NCI-H1694 (cell line): ENCODE measurements around the gene NUDT19.
"Not testable (repeated sequence)": the region's sequence is repeated elsewhere in the genome, so short reads cannot be mapped to it uniquely, and the experiment has no call there.

Experiments used
- DNase-seq: peaks from one replicate; lab custom pipeline; 2025; lab: John Stamatoyannopoulos, UW

Gene NUDT19

GRCh38 chr19:32691291-32691951, at the start of gene NUDT19:
Gene NUDT19 (plus strand): TSS chr19:32691821. CDS start chr19:32691961, 140 bp downstream.
- DNase-seq: peak; percentile 78

DNA sequence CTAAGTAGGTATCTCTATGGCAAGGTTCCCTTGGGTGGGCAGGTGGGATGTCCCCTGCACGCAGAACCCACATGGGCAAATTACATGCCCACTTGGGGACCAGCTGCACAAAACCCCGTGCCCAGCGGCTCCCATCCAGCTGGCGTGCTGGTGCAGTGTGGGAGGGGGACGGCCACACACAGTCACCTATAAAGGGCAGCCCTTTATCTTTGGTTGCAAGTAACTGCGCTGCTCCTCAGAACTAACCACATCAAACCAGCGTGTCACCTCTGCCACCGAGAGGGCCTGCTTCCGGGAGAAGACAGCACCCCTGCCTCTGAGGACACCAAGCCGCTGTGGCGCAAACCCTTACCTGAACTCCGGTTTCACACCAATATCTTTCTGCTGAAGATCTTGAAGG, 48.9 kb upstream of the NUDT19 start:
- DNase-seq: no peak

GRCh38 chr19:32646556-32646955, 45.1 kb upstream of the NUDT19 start:
- no peak for DNase-seq

DNA sequence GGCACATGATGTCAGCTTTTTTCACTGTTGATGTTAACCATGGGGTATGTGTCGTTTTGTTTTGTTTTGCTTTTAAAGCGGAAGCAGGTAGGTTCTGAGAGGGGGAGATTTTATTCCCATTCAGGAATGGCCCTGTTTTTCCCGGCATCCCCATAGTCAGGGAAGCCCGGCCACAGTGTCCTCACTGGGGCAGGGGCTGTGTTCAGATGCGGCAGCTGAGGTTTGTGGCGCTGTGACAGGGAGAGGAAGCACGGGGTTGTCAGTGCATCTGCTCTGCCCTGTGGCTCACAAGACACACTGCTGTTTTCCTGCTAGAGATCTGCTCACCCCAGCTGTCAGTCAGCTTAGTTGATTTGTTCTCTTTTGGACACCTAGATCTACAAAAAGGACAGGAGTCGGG, 44.3 kb upstream of the NUDT19 start:
- no peak for DNase-seq

- DNase-seq: no peak
Observed at GRCh38 chr19:32649751-32650150, 41.9 kb upstream of the NUDT19 start.

GRCh38 chr19:32650671-32651070, 41.0 kb upstream of the NUDT19 start:
- no peak for DNase-seq

GRCh38 chr19:32651729-32652140, 39.9 kb upstream of the NUDT19 start:
- DNase-seq: no peak

GRCh38 chr19:32652331-32652730, 39.3 kb upstream of the NUDT19 start:
- DNase-seq: not testable (repeated sequence)

DNA sequence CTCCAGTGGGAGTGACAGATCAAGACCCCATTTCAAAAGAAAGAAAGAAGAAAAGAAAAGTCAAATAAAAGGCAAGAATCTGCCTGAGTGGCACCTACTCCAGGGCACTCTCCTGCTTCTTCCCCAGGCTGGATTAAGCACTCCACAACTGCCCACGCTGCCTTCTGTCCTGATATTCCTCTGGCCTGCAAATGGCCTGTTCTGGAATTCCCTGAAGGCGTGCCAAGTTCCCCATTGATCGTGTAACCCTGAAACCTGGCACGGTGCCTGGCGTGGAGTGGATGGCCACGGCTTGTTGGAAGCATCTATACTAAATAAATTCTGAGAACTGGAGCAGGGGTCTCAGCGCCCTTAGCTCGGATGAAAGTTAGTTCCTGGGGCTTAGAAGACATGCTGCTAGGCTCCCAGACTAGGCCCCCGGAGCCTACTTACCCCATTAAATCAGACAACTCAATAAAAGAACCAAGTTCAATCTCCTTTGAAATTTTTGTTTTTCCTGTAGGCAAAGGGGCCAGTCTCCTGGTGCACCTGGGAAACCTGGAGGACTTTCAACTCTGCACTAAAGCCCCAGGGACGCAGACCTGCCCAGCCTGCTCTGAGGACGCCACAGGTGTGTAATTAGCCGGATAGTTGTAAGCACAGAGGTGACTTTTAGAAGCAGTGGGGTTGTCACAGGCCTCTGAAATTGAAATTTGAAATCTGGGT, 38.6 kb upstream of the NUDT19 start:
- no peak for DNase-seq

DNA sequence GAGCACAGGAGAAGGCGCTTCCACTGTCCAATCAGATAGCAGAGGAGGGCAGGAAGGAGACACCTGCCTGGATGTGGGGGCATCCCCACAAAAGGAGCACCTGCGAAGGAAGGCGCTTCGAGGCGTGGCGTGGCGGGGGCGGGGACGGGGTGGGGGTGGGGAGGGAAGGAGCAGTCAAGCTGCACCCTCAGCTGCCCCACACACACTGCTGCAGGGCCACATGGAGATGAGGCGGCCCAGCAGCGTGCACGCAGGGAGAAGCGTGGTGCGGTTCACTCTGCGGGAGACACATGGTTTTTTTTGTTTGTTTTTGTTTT, 38.1 kb upstream of the NUDT19 start:
- no peak for DNase-seq

DNA sequence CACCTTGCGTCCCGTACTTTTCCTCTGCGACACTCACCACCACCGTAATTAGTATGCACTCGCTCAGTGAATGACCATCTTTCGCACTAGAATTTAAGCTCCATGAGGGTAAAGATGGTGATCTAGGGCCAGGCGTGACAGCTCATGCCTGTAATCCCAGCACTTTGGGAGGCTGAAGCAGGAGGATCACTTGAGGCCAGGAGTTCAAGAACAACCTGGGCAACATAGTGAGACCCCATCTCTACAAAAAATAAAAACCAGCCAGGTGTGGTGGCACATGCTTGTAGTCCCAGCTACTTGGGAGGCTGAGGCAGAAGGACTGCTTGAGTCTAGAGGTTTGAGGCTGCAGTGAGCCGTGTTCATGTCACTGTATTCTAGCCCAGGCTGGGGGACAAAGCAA, 35.2 kb upstream of the NUDT19 start:
- DNase-seq: not testable (repeated sequence)

DNA sequence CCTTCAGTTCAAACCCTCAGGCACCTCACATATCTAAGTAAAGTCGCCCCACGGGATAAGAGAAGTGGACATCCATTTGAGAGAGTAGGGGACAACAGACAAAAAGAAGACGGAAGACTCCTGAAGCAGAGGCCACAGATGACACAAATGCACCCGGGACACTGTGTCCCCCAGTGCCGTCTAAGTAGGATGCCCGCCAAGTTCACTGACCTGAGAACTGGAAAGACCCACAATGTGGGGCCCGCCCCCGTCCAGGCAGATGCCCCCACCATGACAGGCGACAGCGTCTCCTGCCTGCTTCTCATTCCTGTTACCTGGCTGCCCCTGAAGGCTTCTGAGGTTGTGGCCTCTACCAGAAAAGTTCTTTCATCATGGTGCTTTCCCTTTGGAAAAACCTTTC, 33.5 kb upstream of the NUDT19 start:
- DNase-seq: no peak

DNA sequence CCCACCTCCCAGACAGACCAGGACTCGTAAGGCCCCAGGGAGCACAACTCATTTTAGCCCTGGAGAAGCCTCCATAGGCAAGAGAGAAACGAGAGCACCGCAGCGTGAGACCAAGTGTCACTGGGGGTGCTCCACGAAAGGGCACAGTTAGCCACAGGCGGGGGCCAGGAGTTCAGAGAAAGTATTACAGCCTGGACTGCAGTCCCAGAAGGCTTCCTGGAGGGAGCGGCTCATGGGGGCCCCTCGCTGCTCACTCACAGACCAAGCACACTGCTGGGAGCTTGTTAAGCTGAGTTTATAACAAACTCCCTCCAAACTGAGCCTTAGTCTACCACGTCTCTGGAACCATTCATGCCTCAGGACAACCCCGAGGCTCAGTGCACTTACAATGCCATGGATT, 33.1 kb upstream of the NUDT19 start:
- no peak for DNase-seq

DNA sequence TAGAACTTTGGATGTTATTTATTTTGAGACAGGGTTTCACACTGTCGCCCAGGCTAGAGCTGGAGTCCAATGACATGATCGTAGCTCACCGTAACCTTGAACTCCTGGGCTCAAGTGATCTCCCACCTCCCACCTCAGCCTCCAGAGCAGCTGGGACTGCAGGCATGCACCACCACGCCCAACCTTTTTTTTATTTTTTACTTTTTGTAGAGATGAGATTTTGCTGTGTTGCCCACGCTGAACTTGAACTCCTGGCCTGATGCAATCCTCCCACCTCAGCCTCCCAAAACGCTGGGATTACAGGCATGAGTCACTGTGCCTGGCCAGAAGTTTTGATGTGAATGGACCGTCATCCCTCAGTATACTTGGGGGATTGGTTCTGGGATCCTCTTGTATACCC, 30.3 kb upstream of the NUDT19 start:
- no peak for DNase-seq

DNA sequence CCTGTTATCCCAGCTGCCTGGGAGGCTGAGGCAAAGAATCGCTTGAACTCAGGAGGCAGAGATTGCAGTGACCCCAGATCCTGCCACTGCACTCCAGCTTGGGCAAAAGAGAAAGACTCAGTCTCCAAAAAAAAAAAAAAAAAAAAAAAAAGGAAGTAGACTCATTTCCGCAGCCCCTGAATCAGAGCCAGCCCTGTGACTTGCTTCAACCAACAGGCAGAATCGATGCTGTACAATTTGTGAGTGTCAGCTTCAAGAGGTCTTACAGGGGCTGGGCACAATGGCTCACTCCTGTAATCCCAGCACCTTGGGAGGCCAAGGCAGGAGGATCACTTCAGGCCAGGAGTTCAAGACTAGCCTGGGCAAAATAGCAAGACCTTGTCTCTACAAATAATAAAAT, 29.4 kb upstream of the NUDT19 start:
- DNase-seq: no peak

- no peak for DNase-seq
Observed at GRCh38 chr19:32666084-32666483, 25.5 kb upstream of the NUDT19 start.

GRCh38 chr19:32669310-32669709, 22.3 kb upstream of the NUDT19 start:
- DNase-seq: no peak

DNA sequence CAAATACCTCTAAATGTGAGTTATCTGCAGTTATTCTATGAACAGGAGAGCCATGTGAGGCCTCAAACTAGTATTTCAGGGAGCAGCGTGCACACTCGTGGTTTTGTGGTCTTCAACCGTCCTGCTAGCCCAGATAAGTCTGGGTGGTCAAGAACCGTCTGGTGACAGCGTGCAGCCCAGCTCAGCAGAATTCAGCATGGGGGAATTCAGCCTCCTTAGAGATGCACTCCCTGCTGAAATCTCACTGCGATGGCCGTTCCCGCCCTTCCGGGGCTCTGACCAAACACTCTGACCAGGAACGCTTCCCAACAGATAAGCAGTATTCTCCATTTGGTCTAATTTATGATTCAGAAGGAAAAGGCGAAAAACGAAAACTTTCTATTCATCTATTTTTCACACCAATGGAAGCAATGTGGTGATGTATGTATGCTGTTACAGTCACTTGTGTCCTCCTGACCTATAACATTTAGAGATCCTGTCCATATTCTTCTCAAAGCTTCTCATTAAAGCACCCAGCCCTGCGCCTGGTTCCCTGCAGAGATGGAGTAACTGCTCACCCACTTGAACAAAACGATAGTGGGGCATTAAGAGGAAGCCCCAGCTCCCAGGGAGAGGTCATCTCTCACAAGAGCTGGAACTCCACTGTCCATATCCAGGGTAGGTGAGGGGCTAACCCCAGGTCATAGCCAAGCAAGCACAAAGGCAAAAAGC, 19.6 kb upstream of the NUDT19 start:
- no peak for DNase-seq

DNA sequence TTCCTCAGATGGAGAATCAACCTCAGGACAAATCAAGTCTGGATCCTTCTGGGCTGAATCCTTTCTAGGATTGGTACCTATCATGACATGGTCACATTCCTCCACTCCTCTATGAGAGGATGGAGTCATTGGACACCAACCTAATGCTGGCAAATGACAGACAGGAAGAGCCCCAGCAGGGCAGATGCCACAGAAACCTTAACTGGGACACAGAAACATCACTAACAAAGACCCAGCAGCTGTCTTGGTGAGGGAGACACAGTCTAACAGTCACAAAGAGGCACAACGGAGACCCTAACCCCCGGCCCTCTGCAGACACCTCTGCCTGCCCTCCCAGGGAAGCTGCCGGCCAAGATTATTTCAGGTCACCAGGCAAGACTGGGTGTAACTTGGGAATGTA, 18.8 kb upstream of the NUDT19 start:
- DNase-seq: no peak

- DNase-seq: no peak
Observed at GRCh38 chr19:32673573-32673972, 18.0 kb upstream of the NUDT19 start.

- DNase-seq: no peak
Observed at GRCh38 chr19:32674153-32674930, 17.3 kb upstream of the NUDT19 start.

DNA sequence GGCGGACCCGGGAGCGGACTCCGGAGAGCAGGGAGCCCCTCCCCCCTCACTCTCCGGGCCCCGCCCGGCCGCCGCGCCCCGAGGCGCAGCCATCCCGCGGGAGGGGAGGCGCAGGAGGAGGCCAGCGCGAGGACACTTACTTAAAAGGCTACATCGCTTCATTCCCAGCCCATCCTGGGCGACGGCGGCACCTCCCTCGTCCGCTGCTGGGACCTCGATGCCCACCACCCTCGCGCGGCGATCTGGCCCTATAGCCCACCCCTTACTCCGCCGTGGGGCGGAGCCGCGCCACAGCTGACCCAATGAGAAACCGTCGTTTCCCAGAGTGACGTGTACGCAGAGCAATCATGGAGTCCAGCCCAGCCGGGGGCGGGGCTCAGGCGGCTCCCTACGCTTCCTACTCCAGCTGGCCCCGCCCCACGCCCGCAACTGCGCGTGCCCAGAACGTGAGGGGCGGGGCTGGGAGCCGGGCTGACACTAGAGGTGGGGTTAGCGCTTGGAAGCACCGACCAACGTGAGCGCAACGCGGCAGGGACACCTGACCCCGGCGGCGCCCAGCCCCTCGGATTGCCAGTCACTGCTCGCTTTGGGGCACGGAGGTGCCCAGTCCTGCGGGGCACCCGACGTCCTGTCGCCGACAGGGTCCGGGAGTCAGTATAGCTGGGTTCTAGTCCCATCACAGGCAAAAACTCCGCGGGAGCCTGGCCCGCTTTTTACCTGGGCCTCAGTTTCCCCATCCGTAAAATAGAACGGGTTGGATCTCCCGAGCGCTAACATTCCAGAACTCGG, 16.5 kb upstream of the NUDT19 start, which contains the start of gene ANKRD27:
Gene ANKRD27 (minus strand): TSS at position 250 of the 789 bp plus-strand sequence. CDS start 16,165 bp downstream, outside the sequence.
- peak; percentile 99 for DNase-seq
